Measurements from ENCODE around the gene TXNRD1. TPM values are rescaled to one million over a fixed set of nuclear protein-coding genes. Genes with fewer than 3 reads are reported as not detected.
A peak's percentile ranks its signal among the peaks of the same experiment; 100 is the strongest.

TXNRD1 gene
- total RNA-seq, 1 donor from 2014 or later: 176 TPM

DNA sequence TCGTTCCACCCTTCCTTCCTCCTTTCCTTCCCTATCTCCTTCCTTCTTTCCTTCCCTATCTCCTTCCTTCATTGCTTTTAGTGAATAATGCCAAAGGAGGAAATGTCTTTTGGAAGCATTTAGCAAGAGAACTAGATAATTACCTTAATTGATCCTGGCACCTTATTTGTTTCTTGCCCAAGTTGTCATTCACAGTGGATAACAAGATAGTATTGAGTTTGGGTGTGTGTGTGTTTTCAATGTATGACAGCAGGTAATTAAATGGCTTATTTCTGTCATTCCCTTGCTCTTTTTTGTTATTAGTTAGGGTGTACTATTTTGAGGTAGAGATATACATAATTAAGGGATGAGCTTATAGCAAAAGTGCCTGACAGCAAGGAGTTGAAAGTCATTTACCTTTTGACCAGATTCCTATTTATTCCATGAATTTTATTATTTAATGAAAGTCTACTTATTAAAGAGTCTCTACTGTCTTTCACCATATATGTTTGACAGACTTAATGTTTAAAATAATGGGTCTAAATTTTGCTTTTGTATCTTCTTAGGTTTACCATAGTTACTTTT is 118.2 kb downstream of the TXNRD1 start:
- Histone ChIP-seq H3K36me3 (ENCODE audit: insufficient read depth, low read length) (peaks cover 68% of the 10 kb centered on the region), H3K4me3 (ENCODE audit: insufficient read depth, low read depth, low read length) (no peak overlapping the region), H3K79me2 (ENCODE audit: insufficient read depth, low read length) (peaks cover 10% of the 10 kb centered on the region), H4K20me1 (ENCODE audit: insufficient read depth, low read length) (peaks cover 30% of the 10 kb centered on the region), H3K4me1 (ENCODE audit: insufficient read depth, low read length) (no peaks in the 10 kb centered on the region), H3K9me3 (ENCODE audit: insufficient read depth, low read depth, low read length) (no peaks in the 10 kb centered on the region), H3K4me2 (ENCODE audit: low read length) (no peak overlapping the region), H3K27me3 (ENCODE audit: insufficient read depth, low read length) (no peaks in the 10 kb centered on the region), H3K9ac (ENCODE audit: low read length) (no peak overlapping the region), H2AFZ (ENCODE audit: low read depth, low read length) (no peak overlapping the region), H3K27ac (ENCODE audit: low read depth, low read length) (no peak overlapping the region)
- Mint-ChIP-seq H3K4me1 (ENCODE audit: low read depth, unreplicated experiment) (no peaks in the 10 kb centered on the region), H3K9me3 (ENCODE audit: unreplicated experiment) (no peaks in the 10 kb centered on the region), H3K4me3 (ENCODE audit: unreplicated experiment) (no peak overlapping the region), H3K27me3 (ENCODE audit: low read depth, unreplicated experiment) (no peaks in the 10 kb centered on the region), H3K27ac (ENCODE audit: unreplicated experiment) (no peak overlapping the region), H3K36me3 (ENCODE audit: low read depth, unreplicated experiment) (no peaks in the 10 kb centered on the region)
- TF ChIP-seq, protein P1, sequence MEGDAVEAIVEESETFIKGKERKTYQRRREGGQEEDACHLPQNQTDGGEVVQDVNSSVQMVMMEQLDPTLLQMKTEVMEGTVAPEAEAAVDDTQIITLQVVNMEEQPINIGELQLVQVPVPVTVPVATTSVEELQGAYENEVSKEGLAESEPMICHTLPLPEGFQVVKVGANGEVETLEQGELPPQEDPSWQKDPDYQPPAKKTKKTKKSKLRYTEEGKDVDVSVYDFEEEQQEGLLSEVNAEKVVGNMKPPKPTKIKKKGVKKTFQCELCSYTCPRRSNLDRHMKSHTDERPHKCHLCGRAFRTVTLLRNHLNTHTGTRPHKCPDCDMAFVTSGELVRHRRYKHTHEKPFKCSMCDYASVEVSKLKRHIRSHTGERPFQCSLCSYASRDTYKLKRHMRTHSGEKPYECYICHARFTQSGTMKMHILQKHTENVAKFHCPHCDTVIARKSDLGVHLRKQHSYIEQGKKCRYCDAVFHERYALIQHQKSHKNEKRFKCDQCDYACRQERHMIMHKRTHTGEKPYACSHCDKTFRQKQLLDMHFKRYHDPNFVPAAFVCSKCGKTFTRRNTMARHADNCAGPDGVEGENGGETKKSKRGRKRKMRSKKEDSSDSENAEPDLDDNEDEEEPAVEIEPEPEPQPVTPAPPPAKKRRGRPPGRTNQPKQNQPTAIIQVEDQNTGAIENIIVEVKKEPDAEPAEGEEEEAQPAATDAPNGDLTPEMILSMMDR (IDR thresholded peaks at IDR 0.05; ENCODE audit: insufficient read depth, low read depth, low read length): no peak
- TF ChIP-seq EZH2 (IDR thresholded peaks at IDR 0.05; ENCODE audit: insufficient read depth, low read length): no peak
- no peak for FAIRE-seq
- DNase-seq (ENCODE audit: low read depth): no peak

DNA sequence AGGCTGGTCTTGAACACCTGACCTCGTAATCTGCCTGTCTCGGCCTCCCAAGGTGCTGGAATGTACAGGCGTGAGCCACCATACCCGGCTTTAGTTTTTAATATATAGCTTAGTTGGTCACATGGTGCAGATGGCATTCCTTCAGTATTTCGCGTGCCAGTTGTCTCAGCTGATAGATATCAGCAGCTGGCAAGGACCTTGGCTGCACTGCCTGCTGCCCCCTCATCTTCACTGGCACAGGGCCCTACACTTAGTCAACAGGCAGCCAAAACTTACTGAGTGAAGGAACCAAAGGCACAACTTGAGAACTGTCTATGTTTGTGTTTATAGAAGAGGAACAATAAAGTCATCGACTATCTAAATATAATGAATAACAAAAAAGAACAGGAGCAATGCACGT is 119.0 kb downstream of the TXNRD1 start:
- no peak overlapping the region for H3K9ac ChIP-seq (ENCODE audit: low read length)
- Mint-ChIP-seq H3K9me3 (ENCODE audit: unreplicated experiment) (no peaks in the 10 kb centered on the region), H3K27ac (ENCODE audit: unreplicated experiment) (no peak overlapping the region), H3K4me3 (ENCODE audit: unreplicated experiment) (no peak overlapping the region), H3K36me3 (ENCODE audit: low read depth, unreplicated experiment) (peaks cover 2% of the 10 kb centered on the region), H3K4me1 (ENCODE audit: low read depth, unreplicated experiment) (no peaks in the 10 kb centered on the region), H3K27me3 (ENCODE audit: low read depth, unreplicated experiment) (no peaks in the 10 kb centered on the region)
- FAIRE-seq (no peak), DNase-seq (ENCODE audit: low read depth) (no peak)
- no peak overlapping the region for H3K4me2 ChIP-seq (ENCODE audit: low read length)
- no peaks in the 10 kb centered on the region for H3K9me3 ChIP-seq (ENCODE audit: insufficient read depth, low read depth, low read length)
- H3K4me1 ChIP-seq (ENCODE audit: insufficient read depth, low read length): no peaks in the 10 kb centered on the region
- H3K27me3 ChIP-seq (ENCODE audit: insufficient read depth, low read length): no peaks in the 10 kb centered on the region
- H4K20me1 ChIP-seq (ENCODE audit: insufficient read depth, low read length): peaks cover 36% of the 10 kb centered on the region
- peaks cover 68% of the 10 kb centered on the region for H3K36me3 ChIP-seq (ENCODE audit: insufficient read depth, low read length)
- peaks cover 13% of the 10 kb centered on the region for H3K79me2 ChIP-seq (ENCODE audit: insufficient read depth, low read length)
- no peak overlapping the region for H2AFZ ChIP-seq (ENCODE audit: low read depth, low read length)
- TF ChIP-seq, protein P1 (IDR thresholded peaks at IDR 0.05; ENCODE audit: insufficient read depth, low read depth, low read length): no peak
- no peak for TF ChIP-seq EZH2 (IDR thresholded peaks at IDR 0.05; ENCODE audit: insufficient read depth, low read length)
- no peak overlapping the region for H3K4me3 ChIP-seq (ENCODE audit: insufficient read depth, low read depth, low read length)
- H3K27ac ChIP-seq (ENCODE audit: low read depth, low read length): no peak overlapping the region

DNA sequence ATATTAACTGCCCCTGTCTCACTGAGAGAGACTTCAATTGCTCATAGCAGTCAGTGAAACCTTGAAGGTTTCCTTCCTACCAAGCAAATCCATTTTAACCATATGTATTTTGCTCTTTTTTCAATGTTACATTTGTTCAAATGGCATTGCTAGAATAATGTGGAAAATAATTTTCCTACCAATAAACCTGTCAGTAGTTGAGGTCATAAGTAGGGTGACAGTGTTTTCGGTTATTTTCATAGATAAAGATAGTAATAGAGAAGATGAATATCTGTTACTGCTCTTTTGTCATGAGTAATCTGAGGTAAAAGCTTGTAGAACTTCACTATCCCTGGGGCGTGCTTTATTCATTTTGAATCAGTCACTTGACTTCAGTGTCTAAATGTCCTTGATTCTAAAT is 120.5 kb downstream of the TXNRD1 start:
- no peak overlapping the region for H3K4me3 Mint-ChIP-seq (ENCODE audit: unreplicated experiment)
- no peak overlapping the region for H3K27ac Mint-ChIP-seq (ENCODE audit: unreplicated experiment)
- Histone ChIP-seq H3K27me3 (ENCODE audit: insufficient read depth, low read length) (no peaks in the 10 kb centered on the region), H3K9ac (ENCODE audit: low read length) (no peak overlapping the region), H4K20me1 (ENCODE audit: insufficient read depth, low read length) (peaks cover 43% of the 10 kb centered on the region), H3K79me2 (ENCODE audit: insufficient read depth, low read length) (peaks cover 16% of the 10 kb centered on the region), H3K9me3 (ENCODE audit: insufficient read depth, low read depth, low read length) (no peaks in the 10 kb centered on the region), H3K4me2 (ENCODE audit: low read length) (no peak overlapping the region), H2AFZ (ENCODE audit: low read depth, low read length) (no peak overlapping the region), H3K4me3 (ENCODE audit: insufficient read depth, low read depth, low read length) (no peak overlapping the region), H3K36me3 (ENCODE audit: insufficient read depth, low read length) (peaks cover 80% of the 10 kb centered on the region), H3K4me1 (ENCODE audit: insufficient read depth, low read length) (no peaks in the 10 kb centered on the region), H3K27ac (ENCODE audit: low read depth, low read length) (no peak overlapping the region)
- H3K9me3 Mint-ChIP-seq (ENCODE audit: unreplicated experiment): no peaks in the 10 kb centered on the region
- DNase-seq (ENCODE audit: low read depth): no peak
- no peaks in the 10 kb centered on the region for H3K27me3 Mint-ChIP-seq (ENCODE audit: low read depth, unreplicated experiment)
- peaks cover 5% of the 10 kb centered on the region for H3K36me3 Mint-ChIP-seq (ENCODE audit: low read depth, unreplicated experiment)
- peak; percentile 9 for FAIRE-seq
- H3K4me1 Mint-ChIP-seq (ENCODE audit: low read depth, unreplicated experiment): no peaks in the 10 kb centered on the region
- TF ChIP-seq, protein P1 (IDR thresholded peaks at IDR 0.05; ENCODE audit: insufficient read depth, low read depth, low read length): no peak
- TF ChIP-seq EZH2 (IDR thresholded peaks at IDR 0.05; ENCODE audit: insufficient read depth, low read length): no peak

All from astrocyte (in vitro differentiated cells and primary cell).